GM18507 (cell line): Measurements from ENCODE around the gene ZNF484.
"Not testable (repeated sequence)": the region's sequence is repeated elsewhere in the genome, so short reads cannot be mapped to it uniquely, and the experiment has no call there.

Experiments used
- DNase-seq: peaks from one replicate; pipeline ENCODE4 v3.0.0; 2011; ENCODE audit warnings: low read depth; ENCODE audit not compliant: insufficient read length; ENCODE audit errors: extremely low spot score
- FAIRE-seq: peaks from 2 replicates; lab custom pipeline; 2011; peaks lifted over from hg19 to GRCh38; lab: Jason Lieb, UNC

Gene ZNF484

DNA sequence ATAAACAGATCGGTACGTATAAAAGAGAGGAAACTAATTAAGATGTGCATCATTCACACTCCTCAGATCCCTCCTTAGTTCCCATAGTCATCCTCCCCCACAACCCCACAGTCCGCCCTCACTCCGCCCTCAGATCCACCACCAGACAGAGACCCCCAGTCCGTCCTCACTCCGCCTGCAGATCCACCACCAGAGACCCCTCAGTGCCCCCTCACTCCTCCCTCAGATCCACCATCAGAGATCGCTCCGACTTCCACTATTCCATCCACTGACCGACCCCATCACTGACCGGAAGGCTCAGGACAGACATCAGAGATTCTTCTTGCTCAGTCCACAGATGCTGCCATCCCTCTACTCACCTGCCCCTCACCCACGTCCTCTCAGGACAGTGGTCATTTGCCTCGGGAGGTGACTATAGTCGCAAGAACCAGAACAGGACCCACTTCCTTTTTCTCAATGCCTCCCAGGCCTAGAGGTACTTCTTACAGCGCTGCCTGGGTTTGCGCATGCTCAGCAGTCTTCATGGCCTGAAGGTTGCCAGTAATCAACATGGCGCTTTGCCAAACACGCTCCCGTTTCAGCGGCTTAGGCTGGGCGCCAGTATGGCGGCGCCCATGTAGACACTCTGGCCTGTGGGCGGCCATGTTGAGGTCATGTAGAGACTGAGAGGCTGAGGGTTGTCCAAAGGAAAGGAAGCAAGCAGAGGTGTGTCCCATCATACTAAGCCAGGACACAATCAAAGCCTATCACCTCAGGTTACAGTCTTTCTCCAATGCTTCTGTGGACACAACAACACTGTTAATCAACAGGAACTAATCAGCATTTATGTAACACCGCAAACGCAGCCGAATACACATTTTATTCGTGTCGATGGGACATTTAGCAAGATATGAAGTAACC, at the start of gene ZNF484:
Gene ZNF484 (minus strand): TSS at position 508 of the 900 bp plus-strand sequence. CDS start 3,009 bp downstream, outside the sequence.
- FAIRE-seq (peak; percentile 99), DNase-seq (peak; percentile 84)

GRCh38 chr9:92920437-92920836, 42.6 kb upstream of the ZNF484 start:
- DNase-seq: no peak
- no peak for FAIRE-seq

- FAIRE-seq (no peak), DNase-seq (no peak)
These were observed 39.5 kb upstream of the ZNF484 start for GRCh38 chr9:92917176-92917800.

- DNase-seq (no peak), FAIRE-seq (no peak)
These were observed 34.0 kb upstream of the ZNF484 start for GRCh38 chr9:92911511-92912475.

GRCh38 chr9:92905137-92905536, 27.3 kb upstream of the ZNF484 start:
- FAIRE-seq, DNase-seq: not testable (repeated sequence)

GRCh38 chr9:92897323-92897722, 19.5 kb upstream of the ZNF484 start:
- DNase-seq (no peak), FAIRE-seq (no peak)

- DNase-seq (no peak), FAIRE-seq (no peak)
These were observed 18.1 kb upstream of the ZNF484 start for GRCh38 chr9:92895812-92896436.

DNA sequence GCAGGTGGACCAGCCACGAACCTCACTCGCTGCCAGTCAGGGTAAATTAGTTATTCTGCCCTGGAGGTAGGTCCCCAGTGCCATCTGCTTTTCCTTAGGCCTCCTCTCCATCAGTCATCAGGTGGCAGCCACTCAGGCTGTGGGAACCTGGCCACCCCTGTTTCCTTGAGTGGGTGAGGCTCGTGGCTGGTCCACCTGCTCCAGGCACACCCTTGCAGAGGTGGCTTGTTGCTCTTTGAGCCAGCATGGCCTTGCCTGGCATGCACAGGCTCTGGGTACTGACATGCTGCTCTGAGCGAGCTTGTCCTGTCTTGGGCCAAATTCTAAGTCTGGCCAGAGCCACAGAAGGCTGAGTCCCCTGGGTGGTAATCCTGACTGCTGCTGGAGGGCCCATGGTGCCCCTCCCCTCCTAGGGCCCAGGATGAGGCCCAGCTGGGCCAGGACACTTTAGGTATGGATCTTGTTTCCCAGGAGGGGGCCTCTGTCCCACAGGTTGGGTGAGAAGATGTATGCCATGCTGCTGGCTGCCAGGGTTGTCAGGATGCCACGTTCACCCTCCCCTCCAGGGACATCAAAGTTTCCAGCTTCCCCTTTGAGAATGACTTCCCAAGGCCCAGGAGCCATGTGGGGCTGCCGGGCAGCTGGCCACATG, 17.0 kb upstream of the ZNF484 start:
- FAIRE-seq (no peak), DNase-seq (no peak)

DNA sequence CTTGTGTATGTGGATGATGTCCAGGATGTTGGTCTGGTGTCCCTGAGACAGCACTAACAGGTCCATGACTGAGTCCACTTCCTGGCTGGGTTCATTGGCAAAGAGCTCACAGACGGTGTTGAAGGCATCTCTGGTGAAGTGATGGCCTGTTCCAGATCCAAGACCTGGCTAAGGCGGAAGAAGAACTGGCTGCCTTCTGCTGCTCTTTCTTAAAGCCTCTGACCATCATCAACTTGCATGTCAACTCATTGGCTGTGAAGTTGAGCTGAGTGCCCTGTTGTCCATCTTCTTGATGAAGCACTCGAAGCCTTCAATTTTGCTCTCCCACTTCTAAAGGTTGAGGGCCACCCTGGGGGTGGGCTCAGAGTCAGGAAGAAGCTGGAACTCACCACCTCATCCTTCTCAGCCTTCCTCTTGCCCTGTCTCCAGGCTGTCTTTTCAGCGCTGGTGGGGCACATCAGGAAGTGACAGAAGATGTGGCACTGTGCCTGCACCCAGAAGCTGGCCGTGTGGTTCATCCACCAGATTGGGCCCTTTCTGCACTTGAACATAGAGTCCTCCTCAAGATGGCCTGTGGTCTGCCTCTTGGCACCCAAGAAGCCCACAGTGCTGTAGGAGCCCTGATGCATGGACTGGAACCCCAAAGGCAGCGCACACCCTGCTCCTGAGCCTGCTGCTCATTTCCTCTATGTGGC, 16.2 kb upstream of the ZNF484 start:
- DNase-seq, FAIRE-seq: not testable (repeated sequence)

DNA sequence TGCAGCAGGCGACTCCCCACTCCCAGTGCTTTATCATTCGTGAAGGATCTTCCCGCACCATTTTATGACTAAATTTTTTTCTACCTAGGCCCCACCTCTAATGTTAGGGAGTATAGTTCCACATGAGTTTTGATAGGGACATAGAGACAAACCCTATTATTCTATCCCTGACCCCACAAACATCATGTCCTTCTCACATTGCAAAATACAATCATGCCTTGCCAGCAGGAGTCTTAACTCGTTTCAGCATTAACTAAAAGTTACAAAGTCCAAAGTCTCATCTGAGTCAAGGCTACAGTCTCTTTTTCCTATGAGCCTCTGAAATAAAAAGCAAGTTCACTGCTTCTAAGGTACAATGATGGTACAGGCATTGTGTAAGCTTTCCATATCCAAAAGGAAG, 14.4 kb upstream of the ZNF484 start:
- not testable (repeated sequence) for FAIRE-seq, DNase-seq

- DNase-seq (no peak), FAIRE-seq (no peak)
These were observed 12.9 kb upstream of the ZNF484 start for GRCh38 chr9:92890761-92891160.

DNA sequence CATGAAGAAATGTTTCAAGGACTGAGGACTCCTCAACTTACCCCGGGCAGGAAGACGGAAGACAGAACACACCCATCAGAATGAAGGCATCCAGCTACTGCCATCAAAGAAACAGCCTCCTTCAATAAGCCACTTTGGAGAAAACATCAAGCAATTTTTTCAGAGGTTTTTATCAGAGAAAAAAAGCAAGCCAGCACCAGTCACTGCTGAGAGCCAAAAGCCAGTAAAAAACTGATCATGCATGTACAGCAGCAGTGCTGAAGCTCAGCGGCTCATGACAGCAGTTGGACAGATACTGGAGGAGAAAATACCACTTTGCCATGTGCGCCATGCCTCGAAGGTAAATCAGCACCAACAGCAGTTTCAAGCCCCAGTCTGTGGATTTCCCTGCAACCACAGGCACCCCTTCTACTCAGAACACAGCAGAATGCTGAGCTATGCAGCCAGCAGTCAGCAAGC, 10.1 kb upstream of the ZNF484 start:
- DNase-seq (no peak), FAIRE-seq (no peak)

DNA sequence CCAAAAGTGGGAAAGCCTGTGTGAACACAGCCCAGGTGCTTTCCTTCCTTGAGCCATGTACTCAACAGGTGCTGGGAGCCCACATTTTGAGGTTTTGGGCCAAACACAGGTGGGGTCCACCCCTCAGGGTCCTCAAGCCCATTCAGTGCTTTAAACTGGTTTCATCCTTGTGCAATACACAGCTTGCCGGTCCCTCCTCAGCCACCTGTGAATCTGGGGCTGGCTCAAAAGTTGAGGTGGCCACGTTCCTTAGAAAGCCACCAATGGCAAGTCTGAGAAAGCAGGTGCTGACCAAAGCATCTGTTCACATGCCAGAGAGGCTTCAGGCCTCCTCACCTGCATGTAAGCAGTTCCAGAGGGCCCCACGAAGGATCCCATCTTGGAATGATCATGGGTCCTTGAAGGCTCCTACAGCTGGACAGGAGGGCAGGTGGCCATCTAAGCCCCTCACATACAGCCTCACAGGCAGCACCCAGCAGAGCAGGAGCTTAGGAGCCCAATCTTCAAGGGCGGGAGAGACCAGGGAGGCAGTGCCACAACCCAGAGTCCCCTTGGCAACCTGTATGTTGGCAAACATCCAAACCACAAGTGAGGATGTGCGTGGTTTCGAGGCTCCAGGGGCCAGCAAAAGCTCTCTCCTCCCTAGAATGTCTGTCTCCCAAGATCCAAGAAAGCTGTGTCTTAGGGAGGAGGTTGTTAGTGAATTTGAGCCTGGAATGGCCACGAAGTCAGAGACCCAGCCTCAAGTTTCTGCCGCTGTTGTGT, 9.2 kb upstream of the ZNF484 start:
- DNase-seq, FAIRE-seq: not testable (repeated sequence)

GRCh38 chr9:92883666-92884405, 6.0 kb upstream of the ZNF484 start:
- FAIRE-seq, DNase-seq: not testable (repeated sequence)

DNA sequence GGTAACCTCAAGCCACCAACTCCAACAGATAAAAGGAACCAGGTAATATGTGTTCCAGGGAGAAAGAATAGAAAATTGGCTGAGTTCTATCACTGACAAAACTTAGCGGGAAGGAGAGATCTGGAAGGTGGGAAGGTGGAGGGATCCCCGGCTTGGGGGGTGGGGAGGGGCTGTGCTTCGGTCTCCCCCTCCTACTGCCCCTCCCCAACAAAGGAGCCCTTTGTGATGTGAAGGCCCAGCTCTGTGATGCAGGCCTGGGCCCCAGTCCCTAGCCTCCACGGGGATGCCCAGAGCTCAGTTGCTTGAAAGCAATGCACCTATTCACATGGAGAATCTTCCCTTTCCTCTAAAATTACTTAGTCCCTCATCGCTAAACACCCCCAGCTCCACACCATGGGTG, 4.4 kb upstream of the ZNF484 start:
- no peak for FAIRE-seq

DNA sequence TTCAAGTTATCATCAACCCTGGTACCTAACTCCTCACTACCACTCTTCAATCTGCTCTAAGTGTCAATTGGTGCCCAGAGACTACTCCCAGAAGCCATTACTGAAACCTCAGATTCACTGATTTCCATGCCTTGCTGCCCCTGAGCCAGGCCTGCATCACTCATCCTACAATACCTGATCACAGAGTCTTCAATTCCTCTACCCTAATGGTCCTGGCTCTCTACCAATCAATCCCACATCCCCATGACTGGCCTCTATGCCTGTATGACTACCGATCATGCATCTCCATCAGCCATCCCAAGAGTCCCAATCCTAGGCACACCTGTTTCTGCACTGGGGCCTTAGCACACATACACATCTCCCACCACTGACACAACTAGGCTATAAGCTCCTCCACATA, 2.5 kb downstream of the ZNF484 start:
- DNase-seq: no peak
- no peak for FAIRE-seq

More for the DNA sequence above, 4.4 kb upstream of the ZNF484 start:
- no peak for DNase-seq

GRCh38 chr9:92870289-92870688, 7.5 kb downstream of the ZNF484 start:
- FAIRE-seq (no peak), DNase-seq (no peak)
